DND-41 (cell line): ENCODE results near the gene NOBOX.

Source experiments
- EZH2 ChIP-seq: IDR thresholded peaks from 3 replicates; pipeline ENCODE4 v1.6.1; 2012; ENCODE audit warnings: borderline replicate concordance, low read depth, mild to moderate bottlenecking, moderate library complexity, low read length, inconsistent platforms; ENCODE audit not compliant: severe bottlenecking
- TF ChIP-seq, protein P1 (sequence below): IDR thresholded peaks from 2 replicates; pipeline ENCODE4 v1.5.1; 2012; ENCODE audit warnings: borderline replicate concordance, low read length, moderate library complexity, mild to moderate bottlenecking; ENCODE audit not compliant: poor library complexity, severe bottlenecking; ENCODE audit errors: extremely low read depth

DNA sequence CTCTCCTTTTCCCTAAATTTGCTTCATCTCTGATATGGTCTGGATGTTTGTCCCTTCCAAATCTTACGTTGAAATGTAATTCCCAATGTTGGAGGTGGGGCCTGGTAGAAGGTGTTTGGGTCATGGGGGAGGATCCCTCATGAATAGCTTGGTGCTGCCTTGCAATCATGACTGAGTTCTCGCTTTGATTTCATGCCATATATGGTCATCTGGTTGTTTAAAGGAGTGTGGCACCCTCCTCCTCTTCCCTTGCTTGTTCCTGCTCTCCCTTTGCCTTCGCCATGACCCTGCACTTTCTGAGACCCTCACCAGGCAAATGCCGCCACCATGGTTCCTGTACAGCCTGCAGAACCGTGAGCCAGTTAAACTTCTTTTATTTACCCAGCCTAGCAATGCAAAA is 14.5 kb downstream of the NOBOX start:
- TF ChIP-seq, protein P1, sequence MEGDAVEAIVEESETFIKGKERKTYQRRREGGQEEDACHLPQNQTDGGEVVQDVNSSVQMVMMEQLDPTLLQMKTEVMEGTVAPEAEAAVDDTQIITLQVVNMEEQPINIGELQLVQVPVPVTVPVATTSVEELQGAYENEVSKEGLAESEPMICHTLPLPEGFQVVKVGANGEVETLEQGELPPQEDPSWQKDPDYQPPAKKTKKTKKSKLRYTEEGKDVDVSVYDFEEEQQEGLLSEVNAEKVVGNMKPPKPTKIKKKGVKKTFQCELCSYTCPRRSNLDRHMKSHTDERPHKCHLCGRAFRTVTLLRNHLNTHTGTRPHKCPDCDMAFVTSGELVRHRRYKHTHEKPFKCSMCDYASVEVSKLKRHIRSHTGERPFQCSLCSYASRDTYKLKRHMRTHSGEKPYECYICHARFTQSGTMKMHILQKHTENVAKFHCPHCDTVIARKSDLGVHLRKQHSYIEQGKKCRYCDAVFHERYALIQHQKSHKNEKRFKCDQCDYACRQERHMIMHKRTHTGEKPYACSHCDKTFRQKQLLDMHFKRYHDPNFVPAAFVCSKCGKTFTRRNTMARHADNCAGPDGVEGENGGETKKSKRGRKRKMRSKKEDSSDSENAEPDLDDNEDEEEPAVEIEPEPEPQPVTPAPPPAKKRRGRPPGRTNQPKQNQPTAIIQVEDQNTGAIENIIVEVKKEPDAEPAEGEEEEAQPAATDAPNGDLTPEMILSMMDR, result no peak
- no peak for TF ChIP-seq EZH2
